MM.1S (cell line): ENCODE results near the gene KIZ.

ENCODE experiments used
- CTCF ChIP-seq: fragments of 300-600 bp; sonication (generic); IDR thresholded peaks from 2 replicates; pipeline ENCODE4 v1.5.1; 2016; ENCODE audit warnings: antibody characterized with exemption, low read length, mixed read lengths
- EZH2 ChIP-seq: fragments of 300-600 bp; sonication (generic); optimal IDR thresholded peaks from 2 replicates; pipeline ENCODE3; 2017; ENCODE audit warnings: low read depth, mild to moderate bottlenecking, antibody characterized with exemption, low read length, mixed read lengths
- EZH2phosphoT487 ChIP-seq: fragments of 300-600 bp; sonication (generic); IDR thresholded peaks from 2 replicates; pipeline ENCODE4 v1.6.1; 2018; ENCODE audit warnings: antibody characterized with exemption, low read length

DNA sequence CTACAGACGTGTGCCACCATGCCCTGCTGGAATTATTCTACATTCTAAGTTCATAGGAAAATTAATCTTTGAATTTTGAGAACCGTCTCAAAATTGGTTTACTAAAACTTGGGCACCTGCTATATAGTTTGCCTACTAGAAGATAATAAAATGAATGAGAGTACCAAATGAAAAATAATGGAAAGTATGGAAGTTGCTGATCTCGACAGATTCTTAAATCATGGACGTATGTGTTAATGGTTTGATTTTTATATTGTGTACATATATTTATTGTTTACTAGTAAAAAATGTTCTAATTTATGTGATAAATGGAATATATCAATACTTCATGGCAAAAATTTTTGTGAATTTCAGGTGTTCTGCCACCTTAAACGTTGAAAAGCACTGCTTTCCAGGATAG lies 60.0 kb downstream of the KIZ start:
- no peak for TF ChIP-seq CTCF
- no peak for TF ChIP-seq EZH2
- no peak for TF ChIP-seq EZH2phosphoT487
